Activated CD4-positive, alpha-beta T cell treated with anti-CD3 and anti-CD28 coated beads for 48 hours (primary cell): ENCODE measurements around the gene NT5C.
"Not testable (repeated sequence)": the region's sequence is repeated elsewhere in the genome, so short reads cannot be mapped to it uniquely, and the experiment has no call there.

Source experiments
- DNase-seq: peaks from one replicate; pipeline ENCODE4 v3.0.0-alpha.2; 2020

The NT5C gene

DNA sequence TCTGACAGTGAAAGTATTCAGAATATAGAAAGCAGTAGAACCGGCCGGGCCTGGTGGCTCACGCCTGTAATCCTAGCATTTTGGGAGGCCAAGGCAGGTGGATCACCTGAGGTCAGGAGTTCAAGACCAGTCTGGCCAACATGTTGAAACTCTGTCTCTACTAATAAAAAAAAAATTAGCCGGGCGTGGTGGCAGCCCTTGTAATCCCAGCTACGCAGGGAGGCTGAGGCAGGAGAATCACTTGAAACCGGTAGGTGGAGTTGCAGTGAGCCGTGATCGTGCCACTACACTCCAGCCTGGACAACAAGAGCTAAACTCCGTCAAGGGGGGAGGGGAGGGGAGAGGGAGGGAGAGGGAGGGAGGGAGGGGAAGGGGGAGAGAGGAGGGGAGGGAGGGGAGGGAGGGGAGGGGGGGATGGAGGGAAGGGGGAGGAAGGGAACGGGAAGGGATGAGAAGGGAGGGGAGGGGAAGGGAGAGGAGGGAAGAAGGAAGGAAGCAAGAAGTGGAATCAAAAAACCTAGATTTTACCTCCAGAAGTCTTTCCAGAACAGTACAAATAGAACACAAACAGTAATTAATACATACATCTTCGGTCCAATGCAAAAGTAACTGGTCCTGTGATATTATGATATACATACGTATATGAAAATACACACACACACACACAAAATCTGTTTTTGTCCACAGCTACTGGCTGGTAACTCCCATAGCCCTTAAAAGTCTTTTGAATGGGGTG lies 10.9 kb upstream of the NT5C start:
- no peak for DNase-seq

DNA sequence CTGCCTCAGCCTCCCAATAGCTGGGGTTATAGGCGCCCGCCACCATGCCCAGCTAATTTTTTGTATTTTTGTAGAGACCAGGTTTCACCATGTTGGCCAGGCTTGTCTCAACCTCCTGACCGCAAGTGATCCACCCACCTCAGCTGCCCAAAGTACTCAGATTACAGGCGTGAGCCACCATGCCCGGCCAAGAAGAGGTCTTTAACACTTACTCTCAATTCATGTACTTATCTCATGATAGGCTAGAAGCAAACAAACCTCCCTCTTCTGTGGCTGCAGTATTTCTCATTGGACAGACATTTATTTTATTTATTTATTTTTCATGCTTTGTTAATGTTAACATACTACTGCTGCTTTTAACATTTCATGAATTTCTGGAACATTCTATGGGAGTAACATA lies 7.0 kb upstream of the NT5C start:
- no peak for DNase-seq

DNA sequence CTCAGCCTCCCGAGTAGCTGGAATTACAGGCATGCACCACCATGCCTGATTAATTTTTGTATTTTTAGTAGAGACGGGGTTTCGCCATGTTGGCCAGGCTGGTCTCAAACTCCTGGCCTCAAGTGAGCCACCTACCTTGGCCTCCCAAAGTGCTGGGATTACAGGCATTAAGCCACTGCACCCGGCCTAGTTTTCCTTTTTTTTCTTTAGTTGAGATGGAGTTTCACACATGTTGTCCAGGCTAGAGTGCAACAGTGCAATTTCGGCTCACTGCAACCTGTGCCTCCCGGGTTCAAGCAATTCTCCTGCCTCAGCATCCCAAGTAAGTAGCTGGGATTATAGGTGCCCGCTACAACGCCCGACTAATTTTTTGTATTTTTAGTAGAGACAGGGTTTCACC lies 6.2 kb upstream of the NT5C start:
- not testable (repeated sequence) for DNase-seq

DNA sequence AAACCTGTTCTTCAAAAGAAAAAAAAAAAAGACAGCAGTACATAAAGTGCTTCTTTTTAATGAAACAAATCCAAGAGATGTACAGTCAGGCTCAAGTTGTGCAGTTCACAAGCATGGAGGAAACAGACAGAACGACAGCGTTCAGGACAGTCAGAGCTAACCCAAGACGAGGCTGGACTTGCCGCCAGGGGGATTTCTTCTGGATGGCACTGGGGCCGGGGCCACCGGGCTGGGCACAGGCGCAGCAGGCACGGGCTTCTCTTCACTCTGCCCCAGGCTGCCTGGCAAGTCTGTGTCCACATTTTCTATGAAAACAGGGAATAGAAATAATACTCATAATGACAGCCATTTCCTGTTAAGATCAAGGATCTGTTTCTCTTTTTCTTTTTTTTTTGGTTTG lies 4.4 kb upstream of the NT5C start:
- no peak for DNase-seq

DNA sequence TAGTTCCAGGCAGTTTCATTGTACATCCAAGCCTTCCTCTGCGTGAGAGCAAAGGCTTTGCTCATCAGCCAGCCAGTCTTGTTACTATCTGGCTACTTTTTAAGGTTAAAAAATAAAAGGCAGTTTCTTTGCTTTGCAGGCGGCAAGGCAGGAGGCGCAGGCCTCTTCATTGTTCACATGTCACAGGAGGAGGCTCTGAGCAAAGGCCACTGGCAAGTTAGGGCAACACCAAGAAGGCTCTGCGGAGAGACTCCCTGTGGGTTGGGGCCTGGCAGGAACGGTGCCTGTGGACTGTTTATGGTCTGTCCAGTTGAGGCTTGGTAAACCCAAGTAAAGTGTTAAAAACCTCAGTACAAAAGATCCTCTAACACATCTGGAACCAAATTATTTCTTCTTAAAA lies 3.9 kb upstream of the NT5C start:
- no peak for DNase-seq

DNA sequence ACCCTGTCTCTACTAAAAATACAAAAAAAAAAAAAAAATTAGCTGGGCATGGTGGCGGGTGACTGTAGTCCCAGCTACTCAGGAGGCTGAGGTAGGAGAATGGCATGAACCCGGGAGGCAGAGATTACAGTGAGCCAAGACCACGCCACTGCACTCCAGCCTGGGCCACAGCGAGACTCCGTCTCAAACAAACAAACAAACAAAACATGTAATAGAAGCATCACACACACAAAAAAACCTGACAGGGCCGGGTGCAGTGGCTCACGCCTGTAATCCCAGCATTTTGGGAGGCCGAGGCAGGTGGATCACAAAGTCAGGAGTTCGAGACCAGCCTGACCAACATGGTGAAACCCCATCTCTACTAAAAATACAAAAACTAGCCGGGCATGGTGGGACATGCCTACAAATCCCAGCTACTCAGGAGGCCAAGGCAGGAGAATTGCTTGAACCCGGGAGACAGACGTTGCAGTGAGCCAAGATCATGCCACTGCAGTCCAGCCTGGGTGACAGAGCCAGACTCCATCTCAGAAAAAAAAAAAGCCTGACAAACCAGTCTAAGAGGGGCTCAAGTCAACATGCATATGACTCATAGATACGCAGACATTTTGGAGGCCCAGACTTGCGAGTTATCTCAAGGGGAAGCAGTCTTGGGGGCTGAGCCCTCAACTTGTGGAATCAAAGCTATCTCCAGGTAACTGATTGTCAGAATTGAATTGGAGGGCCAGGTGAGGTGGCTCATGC lies 2.2 kb upstream of the NT5C start:
- DNase-seq, result not testable (repeated sequence)

DNA sequence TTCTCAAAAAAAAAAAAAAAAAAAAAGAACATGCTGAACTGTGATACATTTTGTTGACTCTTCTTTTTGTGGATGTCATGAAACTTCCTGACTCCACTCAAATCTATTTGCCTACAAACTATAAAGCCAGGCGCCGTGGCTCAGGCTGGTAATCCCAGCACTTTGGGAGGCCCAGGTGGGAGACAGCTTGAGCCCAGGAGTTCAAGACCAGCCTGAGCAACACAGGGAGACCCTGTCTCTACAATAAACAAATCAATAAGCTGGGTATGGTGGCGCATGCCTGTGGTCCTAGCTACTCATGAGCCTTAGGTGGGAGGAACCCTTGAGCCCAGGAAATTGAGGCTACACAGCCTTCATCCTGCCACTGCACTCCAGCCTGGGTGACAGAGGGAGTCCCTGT lies 1.5 kb upstream of the NT5C start:
- no peak for DNase-seq

DNA sequence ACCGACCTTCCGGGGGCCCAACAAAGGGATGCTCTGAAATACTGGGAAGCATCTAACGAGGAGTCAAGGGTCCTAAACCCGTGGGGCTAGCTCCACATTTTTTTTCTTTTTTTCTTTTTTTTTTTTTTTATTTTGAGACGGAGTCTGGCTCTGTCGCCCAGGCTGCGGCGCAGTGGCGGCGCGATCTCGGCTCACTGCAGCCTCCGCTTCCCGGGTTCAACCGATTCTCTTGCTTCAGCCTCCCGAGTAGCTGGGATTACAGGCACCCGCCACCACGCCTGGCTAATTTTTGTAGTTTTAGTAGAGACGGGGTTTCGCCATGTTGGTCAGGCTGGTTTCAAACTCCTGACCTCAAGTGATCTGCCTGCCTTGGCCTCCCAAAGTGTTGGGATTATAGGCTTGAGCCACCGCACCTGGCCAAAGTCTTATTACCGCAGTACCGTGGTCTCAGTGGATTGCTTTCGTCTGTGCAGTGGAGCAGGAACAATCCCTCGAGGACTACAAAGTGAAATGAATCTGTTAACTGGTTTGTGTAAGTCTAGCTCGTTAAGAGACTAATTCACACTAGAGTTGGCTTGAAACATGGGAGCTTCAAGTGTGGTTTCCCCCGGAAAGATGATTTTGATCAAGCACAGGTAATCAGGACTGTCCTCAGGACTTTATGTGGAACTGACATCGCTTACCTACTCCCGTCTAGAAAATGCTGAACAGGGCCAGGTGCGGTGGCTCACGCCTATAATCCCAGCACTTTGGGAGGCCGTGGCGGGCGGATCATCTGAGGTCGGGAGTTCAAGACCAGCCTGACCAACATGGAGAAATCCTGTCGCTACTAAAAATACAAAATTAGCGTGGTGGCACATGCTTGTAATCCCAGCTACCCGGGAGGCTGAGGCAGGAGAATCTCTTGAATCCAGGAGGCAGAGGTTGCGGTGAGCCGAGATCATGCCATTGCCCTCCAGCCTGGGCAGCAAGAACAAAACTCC lies 767 bp upstream of the NT5C start:
- not testable (repeated sequence) for DNase-seq

DNA sequence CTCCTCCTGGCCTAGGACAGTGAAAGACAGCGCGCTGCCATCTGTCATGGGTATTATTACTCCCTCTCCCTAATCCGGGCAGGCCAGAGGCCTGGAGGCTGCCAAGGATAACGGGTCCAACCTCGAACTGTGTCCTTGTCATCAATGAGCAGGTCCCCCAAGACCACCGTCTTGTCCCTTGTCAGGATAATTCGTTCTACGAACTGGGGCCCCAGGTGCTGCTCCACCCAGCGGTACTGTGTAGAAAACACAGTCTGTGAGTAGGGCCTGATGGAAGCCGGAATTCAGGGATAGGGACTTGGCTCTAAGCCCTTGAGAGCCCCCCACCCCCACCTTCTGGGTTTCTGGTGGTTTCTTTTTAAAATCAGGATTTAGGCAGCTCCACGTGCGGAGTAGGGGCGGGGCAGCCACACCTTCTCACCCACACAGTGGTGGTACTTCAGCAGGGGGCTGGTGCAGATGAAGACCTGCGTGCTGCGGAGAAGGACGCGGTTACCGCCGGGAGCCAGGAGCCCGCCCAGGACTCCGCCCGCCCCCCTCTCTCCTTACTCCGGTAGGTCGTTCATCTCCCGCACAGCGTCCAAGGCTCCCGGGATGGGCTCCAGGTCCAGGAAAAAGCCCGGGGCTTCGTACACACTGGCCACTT lies 787 bp downstream of the NT5C start:
- peak; percentile 64 for DNase-seq

DNA sequence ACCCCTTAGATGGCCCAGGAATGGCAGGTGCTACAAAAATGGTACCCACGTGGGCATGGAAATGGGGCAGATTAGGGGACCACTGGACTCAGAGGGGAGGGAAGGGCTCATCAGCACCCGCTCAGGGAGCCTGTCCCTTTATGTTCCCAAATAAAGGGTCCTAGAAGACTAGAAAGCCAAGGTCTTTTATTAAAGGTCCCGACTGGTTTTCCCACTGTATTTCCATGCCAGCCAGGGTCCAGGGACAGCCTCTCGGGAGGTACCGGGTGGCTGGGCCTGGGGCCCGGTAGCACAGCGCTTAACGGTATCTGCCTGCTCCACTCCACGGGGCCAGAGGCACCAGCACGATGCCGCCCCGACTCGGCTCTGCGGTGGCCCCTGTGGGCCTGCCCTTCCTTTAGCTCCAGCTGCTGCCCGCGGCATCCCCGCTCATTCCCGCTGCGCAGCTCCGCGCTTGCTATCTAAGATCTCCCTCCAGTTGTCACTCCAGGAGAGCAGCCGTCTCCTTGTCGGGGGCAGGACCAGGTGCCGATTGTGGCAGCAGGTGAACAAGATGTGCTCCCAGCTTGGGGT lies 1.4 kb downstream of the NT5C start:
- DNase-seq, result no peak

DNA sequence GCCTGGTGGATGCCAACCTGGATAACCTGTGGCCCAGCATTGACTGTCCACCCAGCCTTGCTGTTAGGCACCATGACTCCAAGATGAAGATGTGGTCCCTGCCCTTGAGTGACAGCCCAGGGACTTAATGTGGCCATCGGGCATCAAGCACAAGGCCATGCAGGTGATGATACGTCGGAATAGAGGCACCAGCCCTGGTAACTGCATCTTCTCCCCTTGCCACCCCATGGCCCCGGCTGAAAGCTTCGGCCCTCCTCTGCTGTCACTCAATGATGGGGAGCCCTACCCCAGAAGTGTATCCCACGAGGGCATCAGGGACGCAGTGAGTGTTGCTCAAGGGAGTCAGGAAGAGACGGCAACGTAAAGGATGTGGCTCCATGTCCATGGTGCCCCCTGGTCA lies 2.0 kb downstream of the NT5C start:
- no peak for DNase-seq

DNA sequence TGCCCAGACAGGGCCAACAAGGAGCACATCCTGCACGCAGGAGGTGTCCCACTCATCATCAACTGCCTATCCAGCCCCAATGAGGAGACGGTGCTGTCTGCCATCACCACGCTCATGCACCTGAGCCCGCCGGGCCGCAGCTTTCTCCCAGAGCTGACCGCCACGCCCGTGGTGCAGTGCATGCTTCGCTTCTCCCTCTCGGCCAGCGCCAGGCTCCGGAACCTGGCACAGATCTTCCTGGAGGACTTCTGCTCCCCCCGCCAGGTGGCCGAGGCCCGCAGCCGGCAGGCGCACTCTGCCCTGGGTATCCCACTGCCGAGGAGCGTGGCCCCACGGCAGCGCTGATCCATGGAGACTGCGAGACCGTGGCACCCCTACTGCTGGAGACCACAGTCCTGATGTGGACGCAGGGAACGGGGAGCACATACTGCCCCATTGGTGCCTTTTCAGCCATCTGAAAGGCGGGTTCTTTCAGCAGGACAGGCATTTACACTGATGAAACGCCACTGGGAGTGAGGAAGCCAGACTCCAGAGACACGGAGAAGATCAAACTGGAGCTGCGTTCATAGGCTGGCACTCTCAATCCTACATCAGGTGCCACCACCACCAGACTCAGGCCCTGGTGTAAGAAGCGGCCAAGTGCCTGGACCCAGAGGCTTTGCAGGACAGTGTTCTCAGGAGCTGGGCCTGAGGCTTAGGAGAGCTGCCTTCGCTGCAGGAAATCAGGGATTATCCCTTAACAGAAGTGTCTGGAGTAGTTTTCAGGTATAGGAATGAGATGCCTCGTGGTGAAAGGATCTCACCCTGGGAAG lies 2.6 kb downstream of the NT5C start:
- DNase-seq, result no peak

DNA sequence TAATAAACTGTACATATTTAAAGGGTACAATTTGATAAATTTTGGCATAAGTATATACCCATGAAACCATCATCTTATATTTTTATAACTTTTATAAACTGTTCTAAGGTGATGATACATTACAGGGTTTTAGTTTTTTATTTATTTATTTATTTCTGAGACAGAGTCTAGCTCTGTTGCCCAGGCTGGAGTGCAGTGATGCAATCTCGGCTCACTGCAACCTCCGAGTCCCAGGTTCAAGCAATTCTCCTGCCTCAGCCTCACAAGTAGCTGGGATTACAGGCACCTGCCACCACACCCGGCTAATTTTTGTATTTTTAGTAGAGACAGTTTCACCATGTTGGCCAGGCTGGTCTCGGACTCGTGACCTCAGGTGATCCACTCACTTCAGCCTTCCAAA lies 3.6 kb downstream of the NT5C start:
- not testable (repeated sequence) for DNase-seq

DNA sequence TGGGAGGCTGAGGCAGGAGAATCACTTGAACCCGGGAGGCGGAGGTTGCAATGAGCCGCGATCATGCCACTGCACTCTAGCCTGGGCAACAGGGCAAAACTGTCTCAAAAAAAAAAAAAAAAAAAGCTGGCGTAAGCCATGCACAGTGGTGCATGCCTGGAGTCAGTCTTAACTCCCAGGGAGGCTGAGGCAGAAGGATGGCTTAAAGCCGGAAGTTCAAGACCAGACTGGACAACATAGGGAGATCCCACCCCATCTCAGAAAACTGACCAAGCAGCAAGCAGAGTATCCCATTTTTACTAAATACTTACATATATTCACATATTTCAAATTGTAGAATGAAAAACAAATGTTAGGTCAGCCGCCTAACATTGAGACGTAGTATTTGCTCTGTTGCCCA lies 4.6 kb downstream of the NT5C start:
- no peak for DNase-seq

DNA sequence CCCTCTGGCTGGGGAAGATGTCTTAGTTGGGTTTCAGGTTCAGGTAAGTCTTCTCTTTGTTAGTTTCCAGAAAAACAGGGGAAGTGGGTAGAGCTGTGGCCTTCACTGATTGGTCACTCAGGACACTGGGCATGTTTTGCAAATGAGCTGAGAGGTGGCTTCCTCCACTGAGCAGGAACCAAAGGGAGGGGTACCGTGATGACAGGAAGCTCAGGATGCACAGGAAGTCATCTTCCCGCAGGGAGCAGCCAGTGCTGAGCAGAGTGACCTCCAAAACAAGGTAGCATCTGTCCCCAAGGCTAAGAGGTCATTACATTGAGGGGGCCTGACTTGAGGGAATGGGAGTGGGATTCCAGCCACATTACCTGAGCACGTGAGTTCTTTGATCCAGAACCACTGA lies 5.6 kb downstream of the NT5C start:
- DNase-seq, result no peak

DNA sequence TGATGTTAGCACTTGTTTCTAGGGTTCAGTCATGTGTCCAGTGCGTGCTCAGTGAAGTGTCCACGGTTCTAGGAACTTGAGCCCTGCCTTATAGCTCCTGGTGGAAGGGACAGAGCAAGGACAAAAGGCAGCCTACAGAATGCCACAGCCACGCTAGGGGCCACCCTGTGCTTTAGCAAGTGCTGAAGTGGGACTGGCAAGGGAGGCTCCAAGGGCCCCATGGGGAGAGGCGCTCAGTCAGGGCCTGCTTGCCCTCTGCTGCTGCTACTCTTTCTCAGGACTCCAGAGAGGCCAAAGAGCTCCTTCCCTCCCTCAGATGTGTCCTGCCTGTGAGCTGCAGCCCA lies 6.8 kb downstream of the NT5C start:
- no peak for DNase-seq

DNA sequence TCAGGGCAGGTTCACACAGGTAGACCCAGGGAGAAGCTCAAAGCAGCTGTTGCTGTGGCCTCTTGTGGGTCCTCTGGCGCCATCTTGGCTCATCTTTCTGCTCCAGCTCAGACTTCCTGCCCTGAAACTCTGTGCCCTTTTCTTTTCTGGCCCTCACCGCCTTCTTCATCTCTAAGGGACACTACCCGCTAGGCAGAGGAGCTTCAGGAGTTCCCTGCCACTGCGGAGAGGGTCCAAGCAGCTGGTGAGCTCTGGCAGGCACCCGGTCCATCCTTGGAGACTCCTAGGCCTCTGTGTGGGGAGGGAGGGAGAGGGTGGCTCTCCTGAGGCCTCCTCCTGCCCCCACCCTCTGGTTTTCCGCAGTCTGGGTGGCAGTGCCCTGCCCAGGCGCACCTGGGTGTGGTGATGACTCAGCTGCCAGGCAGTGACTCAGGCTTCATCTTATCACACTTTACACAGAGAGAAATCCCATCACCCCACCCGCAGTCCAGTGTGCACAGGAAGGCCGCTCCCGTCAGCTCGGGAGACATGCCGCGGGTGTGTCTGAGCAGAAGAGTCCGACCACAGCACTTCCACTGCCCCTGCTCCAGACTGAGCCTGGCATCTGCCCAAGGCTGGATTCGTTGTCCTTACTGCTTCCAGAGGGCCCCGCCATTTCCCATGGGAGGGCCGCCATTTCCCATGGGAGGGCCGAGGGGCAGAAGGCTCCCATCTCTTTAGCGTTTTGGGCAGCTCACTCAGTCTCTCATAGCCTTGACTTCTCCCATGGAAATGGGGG lies 7.3 kb downstream of the NT5C start:
- peak; percentile 78 for DNase-seq

DNA sequence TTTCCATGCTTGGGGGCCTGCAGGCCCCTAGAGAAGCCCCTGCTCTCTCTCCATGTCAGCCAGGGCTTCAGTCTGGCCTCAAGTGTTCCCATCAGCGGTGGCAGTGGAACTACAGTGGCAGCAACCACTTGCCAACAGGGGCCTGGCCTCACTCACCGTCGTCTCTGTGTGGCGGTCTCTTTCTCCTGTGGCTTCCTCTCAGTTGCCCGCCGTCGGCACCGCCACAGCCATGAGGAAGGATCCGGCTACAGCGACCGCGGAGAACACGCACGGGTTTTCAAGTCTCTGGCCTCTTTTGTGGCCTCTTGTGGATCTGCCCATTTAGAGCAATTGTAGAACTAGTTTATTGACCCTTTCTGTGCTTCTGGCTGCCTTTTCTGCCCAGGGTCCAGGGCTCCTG lies 13.2 kb downstream of the NT5C start:
- no peak for DNase-seq

DNA sequence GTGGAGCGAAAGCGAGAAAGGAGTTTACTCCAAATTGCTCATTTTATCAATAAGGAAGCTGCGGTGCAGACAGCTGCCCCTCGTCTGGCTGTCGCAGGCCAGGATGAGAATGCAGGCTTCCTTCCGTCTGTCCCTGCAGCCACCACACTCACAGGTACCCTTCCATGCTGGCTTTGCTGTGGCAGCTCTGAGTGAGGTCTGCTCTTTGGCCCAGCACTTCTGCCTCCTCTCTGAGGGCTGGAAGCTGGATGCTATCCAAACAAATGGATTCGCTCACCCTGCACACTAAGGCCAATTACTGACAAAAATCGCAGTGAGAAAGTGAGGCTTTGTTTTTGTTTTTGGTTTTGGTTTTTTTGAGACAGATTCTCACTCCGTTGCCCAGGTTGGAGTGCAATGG lies 14.8 kb downstream of the NT5C start:
- no peak for DNase-seq

DNA sequence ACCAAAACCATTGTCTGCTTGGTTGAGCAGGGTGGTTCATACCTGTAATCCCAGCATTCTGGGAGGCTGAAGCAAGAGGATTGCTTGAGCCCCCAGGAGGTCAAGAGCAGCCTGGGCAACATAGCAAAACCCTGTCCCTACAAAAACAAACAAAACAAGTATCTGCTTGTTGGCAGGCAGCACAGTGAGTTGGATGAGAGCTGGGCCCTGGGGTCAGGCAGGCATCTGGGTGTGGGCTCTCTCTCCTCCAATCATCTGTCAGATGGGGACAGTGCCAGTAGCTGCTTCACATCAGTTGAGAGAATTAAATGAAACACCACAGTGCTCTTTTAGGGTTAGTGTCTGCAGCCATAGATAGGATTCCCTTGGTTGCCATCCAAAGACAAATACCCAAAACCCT lies 16.0 kb downstream of the NT5C start:
- no peak for DNase-seq
